OCI-LY7 (cell line): ENCODE data around the gene ZNF804A.

Experiments used
- EZH2phosphoT487 ChIP-seq: fragments of 200-600 bp; sonication (generic); IDR thresholded peaks from 2 replicates; pipeline ENCODE4 v1.6.1; 2018; ENCODE audit warnings: low read depth, borderline replicate concordance, mild to moderate bottlenecking, mixed run types, antibody characterized with exemption, low read length, moderate library complexity, mixed read lengths
- TF ChIP-seq, protein P1 (sequence below): fragments of 200-600 bp; sonication (generic); conservative IDR thresholded peaks from 2 replicates; pipeline ENCODE4 v1.5.1; 2014; ENCODE audit warnings: mild to moderate bottlenecking, antibody characterized with exemption, low read length, moderate library complexity, mixed read lengths

GRCh38 chr2:184579226-184579625 lies 19.1 kb upstream of the ZNF804A start:
- TF ChIP-seq, protein P1, sequence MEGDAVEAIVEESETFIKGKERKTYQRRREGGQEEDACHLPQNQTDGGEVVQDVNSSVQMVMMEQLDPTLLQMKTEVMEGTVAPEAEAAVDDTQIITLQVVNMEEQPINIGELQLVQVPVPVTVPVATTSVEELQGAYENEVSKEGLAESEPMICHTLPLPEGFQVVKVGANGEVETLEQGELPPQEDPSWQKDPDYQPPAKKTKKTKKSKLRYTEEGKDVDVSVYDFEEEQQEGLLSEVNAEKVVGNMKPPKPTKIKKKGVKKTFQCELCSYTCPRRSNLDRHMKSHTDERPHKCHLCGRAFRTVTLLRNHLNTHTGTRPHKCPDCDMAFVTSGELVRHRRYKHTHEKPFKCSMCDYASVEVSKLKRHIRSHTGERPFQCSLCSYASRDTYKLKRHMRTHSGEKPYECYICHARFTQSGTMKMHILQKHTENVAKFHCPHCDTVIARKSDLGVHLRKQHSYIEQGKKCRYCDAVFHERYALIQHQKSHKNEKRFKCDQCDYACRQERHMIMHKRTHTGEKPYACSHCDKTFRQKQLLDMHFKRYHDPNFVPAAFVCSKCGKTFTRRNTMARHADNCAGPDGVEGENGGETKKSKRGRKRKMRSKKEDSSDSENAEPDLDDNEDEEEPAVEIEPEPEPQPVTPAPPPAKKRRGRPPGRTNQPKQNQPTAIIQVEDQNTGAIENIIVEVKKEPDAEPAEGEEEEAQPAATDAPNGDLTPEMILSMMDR = no peak
- no peak for TF ChIP-seq EZH2phosphoT487
